NK-92 (cell line): ENCODE data around the gene NUCKS1.

Source experiments
- DNase-seq: peaks from one replicate; lab custom pipeline; 2025; ENCODE audit not compliant: unreplicated experiment; lab: John Stamatoyannopoulos, UW

The NUCKS1 gene

GRCh38 chr1:205670611-205671430 is 79.2 kb downstream of the NUCKS1 start:
- DNase-seq, result no peak

GRCh38 chr1:205670150-205670446 is 79.9 kb downstream of the NUCKS1 start:
- no peak for DNase-seq

- DNase-seq, result no peak
Measured at GRCh38 chr1:205669341-205670149, 80.4 kb downstream of the NUCKS1 start.

- no peak for DNase-seq
Measured at GRCh38 chr1:205668951-205669340, 81.0 kb downstream of the NUCKS1 start.

- DNase-seq, result no peak
Measured at GRCh38 chr1:205667909-205668643, 81.9 kb downstream of the NUCKS1 start.

- DNase-seq, result no peak
Measured at GRCh38 chr1:205666372-205667166, 83.4 kb downstream of the NUCKS1 start.

GRCh38 chr1:205665201-205666045 is 84.6 kb downstream of the NUCKS1 start:
- no peak for DNase-seq

- DNase-seq, result no peak
Measured at GRCh38 chr1:205664399-205665017, 85.5 kb downstream of the NUCKS1 start.

GRCh38 chr1:205663286-205663936 is 86.6 kb downstream of the NUCKS1 start:
- DNase-seq, result no peak
